ENCODE data around the gene SGMS1. TPM values are rescaled to one million over a fixed set of nuclear protein-coding genes. Genes with fewer than 3 reads are reported as not detected.
A peak's percentile ranks its signal among the peaks of the same experiment; 100 is the strongest.

The SGMS1 gene
- total and polyA plus RNA-seq, 4 donors: 8.9 to 54.3 (median 22.2) TPM

DNA sequence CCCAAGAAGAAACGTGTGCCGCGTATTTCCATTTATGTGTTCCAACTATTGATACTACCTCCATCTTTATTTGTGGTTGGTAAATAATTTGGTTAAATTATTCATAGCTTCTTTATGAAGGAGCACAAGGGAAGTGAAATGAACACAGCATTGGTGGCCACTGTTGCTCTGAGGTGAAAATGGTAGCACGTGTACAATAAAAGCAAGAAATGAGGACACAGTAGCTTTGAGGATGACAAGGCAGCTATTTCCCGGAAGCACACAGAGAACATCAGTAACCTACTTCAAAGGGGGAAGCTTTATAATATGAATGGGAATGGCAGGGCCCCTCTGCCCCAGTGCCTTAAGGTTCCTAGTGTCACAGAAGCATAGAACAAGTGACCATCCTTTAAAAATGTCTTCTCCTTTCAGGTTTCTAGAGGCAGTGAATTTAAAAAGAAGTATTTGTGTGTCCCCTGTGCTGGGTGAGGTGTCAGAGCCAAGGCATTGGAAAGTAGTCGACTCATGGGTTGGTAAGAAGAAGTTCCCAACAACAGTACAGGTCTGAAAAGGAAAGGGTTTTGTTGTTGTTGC lies 78.8 kb downstream of the SGMS1 start:
- DNase-seq (no peak), ATAC-seq (ENCODE audit: low FRiP score) (no peak)
- intact Hi-C loops (cut with DNase I): no loop called here
- H3K9me3 ChIP-seq (ENCODE audit: control insufficient read depth, low read length): no peaks in the 10 kb centered on the region
- no peak overlapping the region for H3K4me3 ChIP-seq (ENCODE audit: low read length in 2 of 2)
- no peaks in the 10 kb centered on the region for H3K27me3 ChIP-seq (ENCODE audit: control insufficient read depth in 1 of 2, insufficient read depth in 2 of 2, low read length in 1 of 2)
- 94 to 96% methylated on average over 6 of the region's 6 CpGs for WGBS, 2 donors
- no peak overlapping the region for H3K27ac ChIP-seq (ENCODE audit: low read depth in 1 of 2, low read length in 2 of 2)
- H3K4me1 ChIP-seq (ENCODE audit: control insufficient read depth in 1 of 2, insufficient read depth in 2 of 2, low read length in 2 of 2): peaks cover 0 to 2% of the 10 kb centered on the region in 2 donors
- no peaks in the 10 kb centered on the region for H3K36me3 ChIP-seq (ENCODE audit: control insufficient read depth in 1 of 2, insufficient read depth in 2 of 2, low read length in 1 of 2)

- Histone ChIP-seq H3K9me3 (ENCODE audit: control insufficient read depth, low read length) (no peaks in the 10 kb centered on the region), H3K27ac (ENCODE audit: low read depth in 1 of 2, low read length in 2 of 2) (no peak overlapping the region), H3K27me3 (ENCODE audit: control insufficient read depth in 1 of 2, insufficient read depth in 2 of 2, low read length in 1 of 2) (no peaks in the 10 kb centered on the region), H3K4me3 (ENCODE audit: low read length in 2 of 2) (no peak overlapping the region), H3K36me3 (ENCODE audit: control insufficient read depth in 1 of 2, insufficient read depth in 2 of 2, low read length in 1 of 2) (no peaks in the 10 kb centered on the region), H3K4me1 (ENCODE audit: control insufficient read depth in 1 of 2, insufficient read depth in 2 of 2, low read length in 2 of 2) (peaks cover 0 to 2% of the 10 kb centered on the region in 2 donors)
- DNase-seq (no peak), ATAC-seq (ENCODE audit: low FRiP score) (no peak)
- intact Hi-C loops (cut with DNase I): no loop called here
- 92 to 95% methylated on average over 3 of the region's 3 CpGs for WGBS, 2 donors
Measured at GRCh38 chr10:50544095-50544856, 79.5 kb downstream of the SGMS1 start.

DNA sequence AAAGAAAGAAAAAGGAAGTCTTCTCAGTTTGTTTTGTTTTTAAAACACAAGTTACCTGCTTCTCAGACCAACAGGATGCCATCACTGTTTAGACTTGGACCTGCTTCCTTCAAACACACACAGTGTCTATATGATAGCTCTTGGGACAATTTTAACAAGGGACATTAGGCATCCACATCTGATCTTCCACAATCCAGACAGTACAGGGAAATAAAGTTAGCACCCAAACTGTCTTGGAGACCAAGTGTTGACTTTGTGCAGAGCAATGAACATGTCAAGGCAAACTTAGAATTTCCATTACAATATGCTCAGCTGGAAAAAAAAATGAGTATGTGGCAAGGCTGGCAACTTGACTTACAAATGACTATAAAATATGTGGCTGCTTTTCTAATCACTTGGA lies 80.9 kb downstream of the SGMS1 start:
- intact Hi-C loops (cut with DNase I): no loop called here
- no peak for ATAC-seq (ENCODE audit: low FRiP score)

DNA sequence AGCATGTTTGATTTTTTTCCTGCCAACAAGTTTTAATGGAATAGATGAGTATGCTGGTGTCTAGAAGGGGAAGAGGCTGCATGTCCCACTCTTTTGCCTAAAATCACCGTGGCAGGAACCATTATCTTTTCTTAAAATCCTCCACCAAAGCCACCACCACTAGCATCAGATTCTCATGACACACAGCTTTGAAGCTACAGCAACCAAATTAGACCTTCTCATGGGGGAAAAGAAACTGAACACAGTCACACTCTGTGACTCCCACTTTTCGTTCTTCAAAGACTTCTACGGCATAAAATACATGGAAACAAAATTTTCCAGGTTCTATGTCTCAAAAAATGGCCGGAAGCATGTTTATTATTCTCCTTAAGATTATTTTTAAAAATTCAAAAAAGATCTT lies 81.8 kb downstream of the SGMS1 start:
- DNase-seq (no peak), ATAC-seq (ENCODE audit: low FRiP score) (no peak)
- Histone ChIP-seq H3K9me3 (ENCODE audit: control insufficient read depth, low read length) (no peaks in the 10 kb centered on the region), H3K4me3 (ENCODE audit: low read length in 2 of 2) (no peak overlapping the region), H3K27me3 (ENCODE audit: control insufficient read depth in 1 of 2, insufficient read depth in 2 of 2, low read length in 1 of 2) (no peaks in the 10 kb centered on the region), H3K27ac (ENCODE audit: low read depth in 1 of 2, low read length in 2 of 2) (no peak overlapping the region), H3K4me1 (ENCODE audit: control insufficient read depth in 1 of 2, insufficient read depth in 2 of 2, low read length in 2 of 2) (peaks cover 0 to 2% of the 10 kb centered on the region in 2 donors), H3K36me3 (ENCODE audit: control insufficient read depth in 1 of 2, insufficient read depth in 2 of 2, low read length in 1 of 2) (no peaks in the 10 kb centered on the region)
- intact Hi-C loops (cut with DNase I): no loop called here
- 75 to 89% methylated on average over 4 of the region's 4 CpGs for WGBS, 2 donors

More for the DNA sequence above, 80.9 kb downstream of the SGMS1 start:
- Histone ChIP-seq H3K4me3 (ENCODE audit: low read length in 2 of 2) (no peak overlapping the region), H3K27me3 (ENCODE audit: control insufficient read depth in 1 of 2, insufficient read depth in 2 of 2, low read length in 1 of 2) (no peaks in the 10 kb centered on the region), H3K9me3 (ENCODE audit: control insufficient read depth, low read length) (no peaks in the 10 kb centered on the region), H3K36me3 (ENCODE audit: control insufficient read depth in 1 of 2, insufficient read depth in 2 of 2, low read length in 1 of 2) (no peaks in the 10 kb centered on the region), H3K27ac (ENCODE audit: low read depth in 1 of 2, low read length in 2 of 2) (no peak overlapping the region), H3K4me1 (ENCODE audit: control insufficient read depth in 1 of 2, insufficient read depth in 2 of 2, low read length in 2 of 2) (peaks cover 0 to 2% of the 10 kb centered on the region in 2 donors)
- DNase-seq: no peak

- DNase-seq (no peak), ATAC-seq (ENCODE audit: low FRiP score) (no peak)
- Histone ChIP-seq H3K4me1 (ENCODE audit: control insufficient read depth in 1 of 2, insufficient read depth in 2 of 2, low read length in 2 of 2) (peaks cover 0 to 2% of the 10 kb centered on the region in 2 donors), H3K27me3 (ENCODE audit: control insufficient read depth in 1 of 2, insufficient read depth in 2 of 2, low read length in 1 of 2) (no peaks in the 10 kb centered on the region), H3K4me3 (ENCODE audit: low read length in 2 of 2) (no peak overlapping the region), H3K27ac (ENCODE audit: low read depth in 1 of 2, low read length in 2 of 2) (no peak overlapping the region), H3K36me3 (ENCODE audit: control insufficient read depth in 1 of 2, insufficient read depth in 2 of 2, low read length in 1 of 2) (no peaks in the 10 kb centered on the region), H3K9me3 (ENCODE audit: control insufficient read depth, low read length) (no peaks in the 10 kb centered on the region)
- WGBS, 2 donors: 58 to 75% methylated on average over 2 of the region's 2 CpGs
- intact Hi-C loops (cut with DNase I): no loop called here
Measured at GRCh38 chr10:50541317-50541716, 82.4 kb downstream of the SGMS1 start.

DNA sequence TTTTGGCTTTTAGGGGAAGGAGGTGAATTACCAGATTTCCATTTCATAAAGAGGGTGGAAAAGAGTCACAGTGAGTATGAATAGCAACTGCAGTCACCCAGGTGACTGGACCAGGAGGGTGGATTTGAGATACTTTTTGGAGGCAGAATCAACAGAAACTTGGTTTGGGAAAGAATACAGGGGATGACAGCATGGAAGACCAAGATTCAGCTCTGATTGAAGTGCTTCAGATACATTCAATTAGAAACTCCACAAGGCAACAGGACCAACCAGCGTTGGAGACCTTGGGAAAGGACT lies 83.0 kb downstream of the SGMS1 start:
- H3K27ac ChIP-seq (ENCODE audit: low read depth in 1 of 2, low read length in 2 of 2): no peak overlapping the region
- ATAC-seq (ENCODE audit: low FRiP score) (no peak), DNase-seq (no peak)
- peaks cover 0 to 2% of the 10 kb centered on the region in 2 donors for H3K4me1 ChIP-seq (ENCODE audit: control insufficient read depth in 1 of 2, insufficient read depth in 2 of 2, low read length in 2 of 2)
- H3K36me3 ChIP-seq (ENCODE audit: control insufficient read depth in 1 of 2, insufficient read depth in 2 of 2, low read length in 1 of 2): no peaks in the 10 kb centered on the region
- H3K4me3 ChIP-seq (ENCODE audit: low read length in 2 of 2): no peak overlapping the region
- intact Hi-C loops (cut with DNase I): no loop called here
- no peaks in the 10 kb centered on the region for H3K27me3 ChIP-seq (ENCODE audit: control insufficient read depth in 1 of 2, insufficient read depth in 2 of 2, low read length in 1 of 2)
- WGBS, 2 donors: 96 to 100% methylated on average over 1 of the region's 1 CpG
- H3K9me3 ChIP-seq (ENCODE audit: control insufficient read depth, low read length): no peaks in the 10 kb centered on the region

- Histone ChIP-seq H3K36me3 (ENCODE audit: control insufficient read depth in 1 of 2, insufficient read depth in 2 of 2, low read length in 1 of 2) (no peaks in the 10 kb centered on the region), H3K27ac (ENCODE audit: low read depth in 1 of 2, low read length in 2 of 2) (no peak overlapping the region), H3K4me3 (ENCODE audit: low read length in 2 of 2) (no peak overlapping the region), H3K27me3 (ENCODE audit: control insufficient read depth in 1 of 2, insufficient read depth in 2 of 2, low read length in 1 of 2) (no peaks in the 10 kb centered on the region), H3K9me3 (ENCODE audit: control insufficient read depth, low read length) (no peaks in the 10 kb centered on the region), H3K4me1 (ENCODE audit: control insufficient read depth in 1 of 2, insufficient read depth in 2 of 2, low read length in 2 of 2) (peaks cover 0 to 2% of the 10 kb centered on the region in 2 donors)
- intact Hi-C loops (cut with DNase I): no loop called here
- WGBS, 2 donors: 79 to 81% methylated on average over 3 of the region's 3 CpGs
- DNase-seq (no peak), ATAC-seq (ENCODE audit: low FRiP score) (no peak)
Measured at GRCh38 chr10:50540069-50540825, 83.5 kb downstream of the SGMS1 start.

GRCh38 chr10:50538555-50539398 lies 85.0 kb downstream of the SGMS1 start:
- Histone ChIP-seq H3K36me3 (ENCODE audit: control insufficient read depth in 1 of 2, insufficient read depth in 2 of 2, low read length in 1 of 2) (no peaks in the 10 kb centered on the region), H3K27me3 (ENCODE audit: control insufficient read depth in 1 of 2, insufficient read depth in 2 of 2, low read length in 1 of 2) (no peaks in the 10 kb centered on the region), H3K9me3 (ENCODE audit: control insufficient read depth, low read length) (no peaks in the 10 kb centered on the region), H3K4me1 (ENCODE audit: control insufficient read depth in 1 of 2, insufficient read depth in 2 of 2, low read length in 2 of 2) (peaks cover 0 to 2% of the 10 kb centered on the region in 2 donors), H3K4me3 (ENCODE audit: low read length in 2 of 2) (no peak overlapping the region), H3K27ac (ENCODE audit: low read depth in 1 of 2, low read length in 2 of 2) (no peak overlapping the region)
- 81 to 87% methylated on average over 7 of the region's 7 CpGs for WGBS, 2 donors
- DNase-seq (no peak), ATAC-seq (ENCODE audit: low FRiP score) (peak; percentile 33)
- intact Hi-C loops (cut with DNase I): no loop called here

Data from aorta (tissue), 5 donors.